ENCODE measurements around the gene CD74. TPM values are rescaled to one million over a fixed set of nuclear protein-coding genes. Genes with fewer than 3 reads are reported as not detected.

The CD74 gene
- total and polyA plus RNA-seq, 5 donors from 2014 or later: 664 to 1,266 (median 930) TPM

DNA sequence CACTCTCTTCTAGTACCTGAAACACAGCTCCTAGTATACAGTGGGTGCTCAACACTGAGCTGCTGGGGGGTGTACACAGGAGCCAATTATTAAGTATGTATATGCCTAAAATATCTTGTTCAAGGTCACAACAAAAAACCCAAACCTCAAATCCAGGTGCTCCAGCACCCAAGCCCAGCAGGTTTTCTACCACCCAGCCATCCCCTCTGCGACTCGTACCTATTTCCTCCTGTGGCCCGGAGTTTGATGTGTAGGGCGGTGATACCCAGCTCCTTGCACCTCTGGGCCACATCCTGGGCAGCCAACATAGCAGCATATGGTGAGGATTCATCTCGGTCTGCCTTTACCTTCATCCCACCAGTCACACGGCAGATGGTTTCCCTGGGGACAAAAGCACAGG is 33.9 kb upstream of the CD74 start:
- Histone ChIP-seq H3K4me1 (ENCODE audit: control insufficient read depth, insufficient read depth, low read length, poor library complexity, severe bottlenecking) (peaks cover 24% of the 10 kb centered on the region), H3K4me3 (ENCODE audit: low read depth, low read length) (no peak overlapping the region), H3K9me3 (ENCODE audit: control insufficient read depth in 2 of 2, low read length in 2 of 2) (no peaks in the 10 kb centered on the region), H3K27ac (ENCODE audit: insufficient read depth, low read length, poor library complexity, severe bottlenecking) (peak overlapping the region; percentile 29), H3K27me3 (ENCODE audit: control insufficient read depth, insufficient read depth, low read length) (no peaks in the 10 kb centered on the region), H3K36me3 (ENCODE audit: control insufficient read depth, insufficient read depth, low read length) (peaks cover 58% of the 10 kb centered on the region)
- Mint-ChIP-seq H3K9me3 (peaks cover 0 to 1% (median 0%) of the 10 kb centered on the region in 7 donors), H3K4me3 (no peak overlapping the region), H3K4me1 (peaks cover 4 to 51% (median 36%) of the 10 kb centered on the region in 4 donors), H3K27ac (peak overlapping the region in 2 of 3 donors; percentile 27 to 84), H3K27me3 (peaks cover 9% of the 10 kb centered on the region), H3K36me3 (peaks cover 45% of the 10 kb centered on the region)
- DNase-seq: no peak
- no peak for ATAC-seq (ENCODE audit: low read depth in 2 of 2)

DNA sequence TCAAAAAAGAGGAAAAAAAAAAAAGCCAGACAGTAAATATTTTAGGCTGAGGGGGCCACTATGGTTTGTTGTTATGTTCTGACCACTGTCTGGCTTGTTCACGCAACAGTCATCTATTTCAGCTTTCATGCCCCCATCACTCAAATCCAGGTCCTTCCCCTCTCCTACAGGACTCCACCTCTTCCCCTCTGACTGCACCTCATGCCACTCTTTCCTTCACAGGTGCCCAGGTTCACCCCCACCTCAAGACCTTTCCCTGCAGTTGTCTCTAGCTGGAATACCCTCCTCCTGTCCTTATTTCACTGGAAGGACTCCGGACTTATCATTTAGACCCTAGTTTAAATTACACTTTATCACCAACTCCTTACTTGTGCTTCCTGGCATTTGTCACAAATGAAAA is 33.4 kb upstream of the CD74 start:
- H3K27me3 Mint-ChIP-seq: peaks cover 9% of the 10 kb centered on the region
- peaks cover 24% of the 10 kb centered on the region for H3K4me1 ChIP-seq (ENCODE audit: control insufficient read depth, insufficient read depth, low read length, poor library complexity, severe bottlenecking)
- H3K4me3 Mint-ChIP-seq: peak overlapping the region in 2 of 4 donors; percentile 25 to 41
- H3K9me3 Mint-ChIP-seq: peaks cover 0 to 1% (median 0%) of the 10 kb centered on the region in 7 donors
- no peak overlapping the region for H3K4me3 ChIP-seq (ENCODE audit: low read depth, low read length)
- DNase-seq (no peak), ATAC-seq (ENCODE audit: low read depth in 2 of 2) (no peak)
- H3K27ac Mint-ChIP-seq: peak overlapping the region; percentile 27 to 84 (median 63)
- no peaks in the 10 kb centered on the region for H3K9me3 ChIP-seq (ENCODE audit: control insufficient read depth in 2 of 2, low read length in 2 of 2)
- H3K4me1 Mint-ChIP-seq: peaks cover 4 to 51% (median 36%) of the 10 kb centered on the region in 4 donors
- H3K27ac ChIP-seq (ENCODE audit: insufficient read depth, low read length, poor library complexity, severe bottlenecking): peak overlapping the region; percentile 29
- peaks cover 45% of the 10 kb centered on the region for H3K36me3 Mint-ChIP-seq
- no peaks in the 10 kb centered on the region for H3K27me3 ChIP-seq (ENCODE audit: control insufficient read depth, insufficient read depth, low read length)
- peaks cover 59% of the 10 kb centered on the region for H3K36me3 ChIP-seq (ENCODE audit: control insufficient read depth, insufficient read depth, low read length)

DNA sequence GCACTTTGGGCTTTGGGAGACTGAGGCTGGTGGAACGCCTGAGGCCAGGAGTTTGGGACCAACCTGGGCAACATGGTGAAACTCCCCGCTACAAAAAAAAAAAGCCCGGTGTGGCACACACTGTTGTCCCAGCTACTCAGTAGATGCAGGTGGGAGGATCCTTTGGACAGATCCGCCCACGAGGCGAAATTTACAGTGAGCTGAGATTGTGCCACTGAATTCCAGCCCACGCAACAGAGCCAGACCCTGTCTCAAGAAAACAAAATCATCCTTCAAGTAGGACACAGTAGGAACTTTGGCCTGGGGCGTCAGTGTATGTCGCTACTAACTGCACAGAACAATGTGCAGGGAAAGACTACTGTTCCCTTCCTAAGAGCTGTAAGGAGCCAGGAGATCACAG is 32.1 kb upstream of the CD74 start:
- ATAC-seq (ENCODE audit: low read depth in 2 of 2): no peak
- Histone ChIP-seq H3K4me1 (ENCODE audit: control insufficient read depth, insufficient read depth, low read length, poor library complexity, severe bottlenecking) (peaks cover 24% of the 10 kb centered on the region), H3K27ac (ENCODE audit: insufficient read depth, low read length, poor library complexity, severe bottlenecking) (no peak overlapping the region), H3K9me3 (ENCODE audit: control insufficient read depth in 2 of 2, low read length in 2 of 2) (no peaks in the 10 kb centered on the region), H3K36me3 (ENCODE audit: control insufficient read depth, insufficient read depth, low read length) (peaks cover 59% of the 10 kb centered on the region), H3K27me3 (ENCODE audit: control insufficient read depth, insufficient read depth, low read length) (no peaks in the 10 kb centered on the region), H3K4me3 (ENCODE audit: low read depth, low read length) (no peak overlapping the region)
- Mint-ChIP-seq H3K4me1 (peaks cover 4 to 45% (median 34%) of the 10 kb centered on the region in 4 donors), H3K36me3 (peaks cover 45% of the 10 kb centered on the region), H3K27me3 (peaks cover under 1% of the 10 kb centered on the region), H3K4me3 (peak overlapping the region in 1 of 4 donors; percentile 68), H3K9me3 (no peaks in the 10 kb centered on the region), H3K27ac (no peak overlapping the region)
- no peak for DNase-seq

DNA sequence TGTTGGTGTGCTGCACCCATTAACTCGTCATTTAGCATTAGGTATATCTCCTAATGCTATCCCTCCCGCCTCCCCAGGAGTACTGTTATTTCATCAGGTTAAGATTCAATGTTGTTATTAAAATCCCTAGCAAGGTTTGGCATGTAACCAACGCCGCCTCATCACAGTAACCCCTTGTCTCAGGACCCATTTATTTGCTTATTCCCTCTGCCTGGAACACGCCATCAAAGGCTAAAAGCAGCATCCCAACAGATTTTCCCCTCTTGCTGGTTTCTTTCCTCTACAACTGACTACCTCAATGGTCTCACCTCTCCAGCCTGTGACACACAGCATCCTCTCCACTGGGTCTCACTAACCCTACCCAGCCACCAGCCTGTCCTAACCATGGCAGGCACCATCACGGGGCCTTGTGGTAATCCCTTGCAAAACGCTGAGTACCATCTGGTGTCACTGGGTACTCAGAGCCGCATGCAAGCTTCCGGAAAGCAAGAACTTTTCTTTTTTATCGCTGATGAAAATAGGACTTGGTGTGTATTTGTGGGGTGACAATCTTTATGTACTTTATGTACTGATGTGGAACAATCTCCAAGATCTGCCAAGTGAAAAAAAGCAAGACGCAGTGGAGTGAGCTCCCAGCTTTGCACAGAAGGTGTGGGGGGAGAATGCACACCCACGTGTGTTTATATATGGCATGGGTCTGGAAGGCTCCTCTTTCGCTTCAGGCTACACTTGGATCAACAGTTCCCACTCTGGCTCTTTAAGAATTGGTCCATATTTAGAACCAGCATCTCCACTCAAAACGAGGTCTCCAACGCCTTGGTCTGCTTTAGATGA is 30.7 kb upstream of the CD74 start:
- Mint-ChIP-seq H3K27me3 (no peaks in the 10 kb centered on the region), H3K4me3 (peak overlapping the region in 2 of 4 donors; percentile 6 to 15), H3K36me3 (peaks cover 40% of the 10 kb centered on the region), H3K4me1 (peaks cover 4 to 35% (median 29%) of the 10 kb centered on the region in 4 donors), H3K9me3 (no peaks in the 10 kb centered on the region), H3K27ac (peak overlapping the region in 2 of 3 donors; percentile 43 to 49)
- no peaks in the 10 kb centered on the region for H3K9me3 ChIP-seq (ENCODE audit: control insufficient read depth in 2 of 2, low read length in 2 of 2)
- H3K36me3 ChIP-seq (ENCODE audit: control insufficient read depth, insufficient read depth, low read length): peaks cover 59% of the 10 kb centered on the region
- no peak for ATAC-seq (ENCODE audit: low read depth in 2 of 2)
- peaks cover 19% of the 10 kb centered on the region for H3K4me1 ChIP-seq (ENCODE audit: control insufficient read depth, insufficient read depth, low read length, poor library complexity, severe bottlenecking)
- no peak for DNase-seq
- no peak overlapping the region for H3K4me3 ChIP-seq (ENCODE audit: low read depth, low read length)
- no peaks in the 10 kb centered on the region for H3K27me3 ChIP-seq (ENCODE audit: control insufficient read depth, insufficient read depth, low read length)
- H3K27ac ChIP-seq (ENCODE audit: insufficient read depth, low read length, poor library complexity, severe bottlenecking): no peak overlapping the region

DNA sequence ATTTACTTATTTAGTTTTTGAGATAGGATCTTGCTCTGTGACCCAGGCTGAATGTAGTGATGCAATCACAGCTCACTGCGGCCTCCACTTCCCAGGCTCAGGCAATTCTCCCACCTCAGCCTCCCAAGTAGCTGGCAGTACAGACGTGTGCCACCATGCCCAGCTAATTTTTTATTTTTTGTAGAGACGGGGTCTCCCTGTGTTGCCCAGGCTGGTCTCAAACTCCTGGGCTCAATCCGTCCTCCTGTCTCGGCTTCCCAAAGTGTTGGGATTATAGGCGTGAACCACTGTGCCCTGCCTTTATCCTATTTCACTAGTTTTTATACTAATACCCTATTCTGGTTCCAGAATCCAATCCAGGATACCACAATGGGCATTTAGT is 30.0 kb upstream of the CD74 start:
- H3K9me3 ChIP-seq (ENCODE audit: control insufficient read depth in 2 of 2, low read length in 2 of 2): no peaks in the 10 kb centered on the region
- H3K27ac ChIP-seq (ENCODE audit: insufficient read depth, low read length, poor library complexity, severe bottlenecking): no peak overlapping the region
- no peak for DNase-seq
- Mint-ChIP-seq H3K27me3 (no peaks in the 10 kb centered on the region), H3K27ac (no peak overlapping the region), H3K4me1 (peaks cover 4 to 27% (median 21%) of the 10 kb centered on the region in 4 donors), H3K9me3 (no peaks in the 10 kb centered on the region), H3K4me3 (no peak overlapping the region), H3K36me3 (peaks cover 35% of the 10 kb centered on the region)
- no peak for ATAC-seq (ENCODE audit: low read depth in 2 of 2)
- H3K4me3 ChIP-seq (ENCODE audit: low read depth, low read length): no peak overlapping the region
- H3K4me1 ChIP-seq (ENCODE audit: control insufficient read depth, insufficient read depth, low read length, poor library complexity, severe bottlenecking): peaks cover 12% of the 10 kb centered on the region
- peaks cover 59% of the 10 kb centered on the region for H3K36me3 ChIP-seq (ENCODE audit: control insufficient read depth, insufficient read depth, low read length)
- H3K27me3 ChIP-seq (ENCODE audit: control insufficient read depth, insufficient read depth, low read length): no peaks in the 10 kb centered on the region

DNA sequence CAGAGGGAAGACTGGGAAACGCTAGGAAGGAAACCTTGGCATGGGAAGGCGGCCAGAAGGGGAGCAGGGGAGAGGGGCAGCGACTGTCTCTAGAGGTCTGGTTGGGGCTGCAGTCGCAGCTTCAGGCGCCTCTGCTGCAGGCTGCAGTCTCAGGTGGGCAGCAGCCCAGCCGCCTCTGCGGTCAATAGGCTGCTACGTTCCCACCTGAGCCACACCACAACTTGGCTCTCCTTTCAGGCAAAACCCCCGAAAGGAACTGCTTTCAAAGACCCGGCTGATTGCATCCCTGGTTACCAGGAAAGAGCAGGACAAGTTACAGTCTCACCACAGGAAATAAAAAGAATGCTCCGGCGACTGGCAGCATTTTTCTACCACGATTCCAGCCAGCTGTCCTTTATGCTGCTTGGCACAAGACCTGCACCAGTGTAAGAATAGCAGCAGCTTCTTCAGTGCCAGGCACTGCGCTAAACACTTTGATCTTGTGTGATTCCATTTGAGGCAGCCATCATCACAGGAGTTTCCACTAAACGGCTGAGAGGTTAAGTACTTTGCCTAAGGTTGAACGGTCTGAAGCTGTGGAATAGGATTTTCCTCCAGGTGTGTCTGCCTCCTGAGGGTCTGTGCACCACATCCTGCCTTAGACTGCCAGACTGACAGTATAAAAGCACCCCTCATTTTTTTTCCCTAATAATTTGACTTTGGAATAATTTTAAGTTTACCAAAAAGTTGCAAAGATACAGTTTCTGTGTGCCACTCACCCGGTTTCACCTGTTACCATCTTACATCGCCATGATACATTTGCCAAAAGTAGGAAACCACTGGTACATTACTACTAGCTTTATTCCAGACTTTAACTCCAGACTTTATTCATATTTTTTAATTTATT is 29.3 kb upstream of the CD74 start:
- no peak for DNase-seq
- no peaks in the 10 kb centered on the region for H3K9me3 Mint-ChIP-seq
- H3K4me3 Mint-ChIP-seq: no peak overlapping the region
- Histone ChIP-seq H3K36me3 (ENCODE audit: control insufficient read depth, insufficient read depth, low read length) (peaks cover 53% of the 10 kb centered on the region), H3K4me3 (ENCODE audit: low read depth, low read length) (no peak overlapping the region), H3K9me3 (ENCODE audit: control insufficient read depth in 2 of 2, low read length in 2 of 2) (no peaks in the 10 kb centered on the region), H3K27me3 (ENCODE audit: control insufficient read depth, insufficient read depth, low read length) (no peaks in the 10 kb centered on the region), H3K4me1 (ENCODE audit: control insufficient read depth, insufficient read depth, low read length, poor library complexity, severe bottlenecking) (peaks cover 5% of the 10 kb centered on the region), H3K27ac (ENCODE audit: insufficient read depth, low read length, poor library complexity, severe bottlenecking) (no peak overlapping the region)
- H3K36me3 Mint-ChIP-seq: peaks cover 29% of the 10 kb centered on the region
- peak in 1 of 2 donors; percentile 19 for ATAC-seq (ENCODE audit: low read depth in 2 of 2)
- H3K27ac Mint-ChIP-seq: no peak overlapping the region
- peaks cover 4 to 23% (median 16%) of the 10 kb centered on the region in 4 donors for H3K4me1 Mint-ChIP-seq
- no peaks in the 10 kb centered on the region for H3K27me3 Mint-ChIP-seq

DNA sequence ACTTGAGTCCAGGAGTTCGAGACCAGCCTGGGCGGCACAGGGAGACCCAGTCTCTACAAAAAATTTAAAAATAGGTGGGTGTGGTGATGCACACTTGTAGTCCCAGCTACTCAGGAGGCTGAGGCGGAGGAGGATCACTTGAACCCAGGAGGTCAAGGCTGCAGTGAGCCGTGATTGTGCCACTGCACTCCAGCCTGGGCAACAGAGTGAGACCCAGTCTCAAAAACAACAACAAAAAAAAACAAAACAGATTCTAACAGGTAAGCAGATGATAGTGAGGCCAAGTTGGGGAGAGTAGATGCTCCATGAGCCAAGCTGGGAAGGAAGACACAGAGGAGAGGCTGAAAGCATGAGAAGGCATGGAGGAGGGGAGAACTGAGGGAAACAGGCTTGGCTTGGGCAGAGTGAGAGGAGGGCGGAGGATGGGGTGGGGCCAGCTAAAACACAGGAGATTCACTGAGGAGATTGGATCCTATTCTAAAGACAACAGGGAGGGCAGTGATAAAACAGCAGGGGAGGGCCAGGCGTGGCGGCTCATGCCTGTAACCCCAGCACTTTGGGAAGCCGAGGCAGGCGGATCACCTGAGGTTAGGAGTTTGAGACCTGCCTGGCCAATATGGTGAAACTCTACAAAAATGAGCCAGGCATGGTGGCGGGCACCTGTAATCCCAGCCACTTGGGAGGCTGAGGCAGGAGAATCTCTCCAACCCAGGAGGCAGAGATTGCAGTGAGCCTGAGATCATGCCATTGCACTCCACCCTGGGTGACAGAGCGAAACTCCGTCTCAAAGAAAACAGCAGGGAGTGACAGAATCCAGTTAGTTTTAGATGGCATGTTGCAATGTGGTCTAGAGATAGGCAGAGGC is 28.5 kb upstream of the CD74 start:
- ATAC-seq (ENCODE audit: low read depth in 2 of 2) (no peak), DNase-seq (no peak)
- Histone ChIP-seq H3K27me3 (ENCODE audit: control insufficient read depth, insufficient read depth, low read length) (no peaks in the 10 kb centered on the region), H3K9me3 (ENCODE audit: control insufficient read depth in 2 of 2, low read length in 2 of 2) (no peaks in the 10 kb centered on the region), H3K4me3 (ENCODE audit: low read depth, low read length) (no peak overlapping the region), H3K4me1 (ENCODE audit: control insufficient read depth, insufficient read depth, low read length, poor library complexity, severe bottlenecking) (peaks cover 9% of the 10 kb centered on the region), H3K36me3 (ENCODE audit: control insufficient read depth, insufficient read depth, low read length) (peaks cover 44% of the 10 kb centered on the region), H3K27ac (ENCODE audit: insufficient read depth, low read length, poor library complexity, severe bottlenecking) (no peak overlapping the region)
- H3K27me3 Mint-ChIP-seq: peaks cover 2% of the 10 kb centered on the region
- H3K9me3 Mint-ChIP-seq: no peaks in the 10 kb centered on the region
- H3K4me1 Mint-ChIP-seq: peaks cover 4 to 17% (median 14%) of the 10 kb centered on the region in 4 donors
- H3K27ac Mint-ChIP-seq: no peak overlapping the region
- no peak overlapping the region for H3K4me3 Mint-ChIP-seq
- H3K36me3 Mint-ChIP-seq: peaks cover 21% of the 10 kb centered on the region
